GM06990 (cell line): Measurements from ENCODE around the gene FAM20C.

ENCODE experiments used
- DNase-seq: peaks from one replicate; pipeline ENCODE4 v3.0.0-alpha.2; 2011; ENCODE audit not compliant: insufficient read length; ENCODE audit errors: extremely low read depth
- H3K27me3 ChIP-seq: replicated peaks from 2 replicates; pipeline ENCODE4 v1.6.0; 2011; ENCODE audit warnings: low read length; ENCODE audit not compliant: control insufficient read depth, insufficient read depth
- H3K36me3 ChIP-seq: 2 replicates; pipeline ENCODE4 v1.5.1; 2011; ENCODE audit warnings: low read length; ENCODE audit not compliant: control insufficient read depth, insufficient read depth
- H3K4me3 ChIP-seq: replicated peaks from 2 replicates; pipeline ENCODE4 v1.5.1; 2011; ENCODE audit warnings: low read depth, mild to moderate bottlenecking, control low read depth, low read length
- TF ChIP-seq, protein P1 (sequence below): IDR thresholded peaks from 2 replicates; pipeline ENCODE4 v1.5.1; 2011; ENCODE audit warnings: low read length, control low read depth, mild to moderate bottlenecking, inconsistent platforms; ENCODE audit not compliant: insufficient read depth, poor library complexity, severe bottlenecking

Gene FAM20C

DNA sequence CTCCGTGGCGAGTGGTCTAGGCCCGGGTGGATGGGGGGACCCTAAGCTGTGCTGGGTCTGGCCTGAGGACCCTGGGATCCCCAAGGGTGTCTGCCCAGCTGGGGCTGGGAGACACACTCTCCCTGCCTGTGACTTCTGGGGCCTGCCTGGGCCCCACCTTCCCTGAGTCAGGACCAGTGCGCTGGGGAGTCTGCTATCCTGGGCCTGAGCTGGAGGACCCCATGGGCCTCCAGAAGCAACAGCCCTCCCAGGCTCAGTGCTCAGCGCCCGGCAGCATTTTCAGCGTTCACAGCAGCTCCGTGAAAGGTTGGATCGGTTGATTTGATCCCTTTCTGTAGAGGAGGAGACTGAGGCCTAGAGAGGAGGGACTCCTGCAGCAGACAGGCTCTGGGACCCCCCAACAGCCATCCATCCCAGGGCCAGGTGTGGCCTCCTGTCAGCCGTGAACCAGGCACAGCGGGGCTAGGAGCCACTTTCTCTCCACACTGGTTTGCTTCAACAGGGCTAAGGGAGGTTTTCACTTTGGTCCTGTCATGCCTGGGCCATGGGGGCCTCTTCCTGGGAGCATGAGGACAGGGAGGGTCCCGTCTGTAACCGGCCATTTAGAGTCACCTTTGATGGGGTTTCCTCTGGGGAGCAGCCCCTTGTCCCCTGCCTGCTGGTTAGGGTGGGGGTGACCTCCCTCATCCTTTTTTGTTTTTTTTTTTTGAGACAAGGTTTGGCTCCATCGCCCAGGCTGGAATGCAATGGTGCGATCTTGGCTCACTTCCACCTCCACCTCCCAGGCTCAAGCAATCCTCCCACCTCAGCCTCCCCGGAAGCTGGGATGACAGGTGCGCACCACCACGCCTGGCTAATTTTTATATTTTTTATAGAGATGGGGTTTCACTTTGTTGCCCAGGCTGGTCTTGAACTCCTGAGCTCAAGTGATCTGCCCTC, 110.0 kb downstream of the FAM20C start:
- Histone ChIP-seq H3K36me3 (no peaks in the 10 kb centered on the region), H3K4me3 (no peak overlapping the region), H3K27me3 (no peaks in the 10 kb centered on the region)
- DNase-seq = no peak
- TF ChIP-seq, protein P1, sequence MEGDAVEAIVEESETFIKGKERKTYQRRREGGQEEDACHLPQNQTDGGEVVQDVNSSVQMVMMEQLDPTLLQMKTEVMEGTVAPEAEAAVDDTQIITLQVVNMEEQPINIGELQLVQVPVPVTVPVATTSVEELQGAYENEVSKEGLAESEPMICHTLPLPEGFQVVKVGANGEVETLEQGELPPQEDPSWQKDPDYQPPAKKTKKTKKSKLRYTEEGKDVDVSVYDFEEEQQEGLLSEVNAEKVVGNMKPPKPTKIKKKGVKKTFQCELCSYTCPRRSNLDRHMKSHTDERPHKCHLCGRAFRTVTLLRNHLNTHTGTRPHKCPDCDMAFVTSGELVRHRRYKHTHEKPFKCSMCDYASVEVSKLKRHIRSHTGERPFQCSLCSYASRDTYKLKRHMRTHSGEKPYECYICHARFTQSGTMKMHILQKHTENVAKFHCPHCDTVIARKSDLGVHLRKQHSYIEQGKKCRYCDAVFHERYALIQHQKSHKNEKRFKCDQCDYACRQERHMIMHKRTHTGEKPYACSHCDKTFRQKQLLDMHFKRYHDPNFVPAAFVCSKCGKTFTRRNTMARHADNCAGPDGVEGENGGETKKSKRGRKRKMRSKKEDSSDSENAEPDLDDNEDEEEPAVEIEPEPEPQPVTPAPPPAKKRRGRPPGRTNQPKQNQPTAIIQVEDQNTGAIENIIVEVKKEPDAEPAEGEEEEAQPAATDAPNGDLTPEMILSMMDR = no peak

DNA sequence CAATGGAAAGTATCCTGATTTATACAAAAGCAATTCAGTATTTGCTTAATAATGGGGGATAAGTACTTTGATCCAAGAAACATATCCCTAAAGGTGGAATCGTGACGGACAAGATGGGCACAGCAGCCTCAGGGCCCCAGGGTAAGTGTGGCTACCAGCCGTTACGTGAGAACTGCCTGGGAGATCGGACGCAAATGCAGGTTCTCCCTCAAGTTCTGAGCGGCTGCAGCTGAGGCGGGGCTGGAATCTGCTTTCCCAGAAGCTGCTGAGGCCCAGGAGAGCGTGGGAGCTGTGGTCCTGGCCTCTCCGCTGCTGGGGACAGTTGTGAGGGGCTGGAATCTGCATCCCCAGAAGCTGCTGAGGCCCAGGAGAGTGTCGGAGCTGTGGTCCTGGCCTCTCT, 111.1 kb downstream of the FAM20C start:
- TF ChIP-seq, protein P1 = no peak
- Histone ChIP-seq H3K4me3 (no peak overlapping the region), H3K27me3 (no peaks in the 10 kb centered on the region), H3K36me3 (no peaks in the 10 kb centered on the region)
- DNase-seq = no peak

DNA sequence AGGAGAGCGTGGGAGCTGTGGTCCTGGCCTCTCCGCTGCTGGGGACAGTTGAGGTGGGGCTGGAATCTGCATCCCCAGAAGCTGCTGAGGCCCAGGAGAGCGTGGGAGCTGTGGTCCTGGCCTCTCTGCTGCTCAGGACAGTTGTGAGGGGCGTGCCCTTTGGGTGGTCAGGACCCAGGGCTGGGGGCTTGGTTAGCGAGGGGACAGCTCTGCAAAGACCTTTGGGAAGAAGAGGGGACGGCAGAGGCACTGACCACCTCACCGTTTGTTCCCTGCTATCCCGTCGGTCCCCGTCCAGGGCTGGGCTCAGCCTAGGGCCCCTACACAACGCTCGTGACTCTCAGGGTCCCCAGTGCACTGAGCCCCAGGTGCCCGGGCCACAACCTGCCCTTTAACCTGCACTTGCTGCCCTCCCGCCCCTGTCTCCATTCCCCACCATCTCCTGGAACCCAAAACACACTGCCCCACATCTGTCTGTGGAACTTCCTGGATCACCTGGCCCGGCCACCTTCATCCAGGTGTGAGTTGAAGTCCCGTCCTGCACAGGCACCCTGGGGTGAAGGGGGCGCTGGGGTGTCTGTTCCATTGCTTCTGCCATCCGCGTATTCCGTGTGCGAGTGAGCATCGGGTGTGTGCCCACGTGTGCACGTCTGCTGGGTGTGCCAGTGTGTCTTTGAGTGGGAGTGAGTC, 111.7 kb downstream of the FAM20C start:
- TF ChIP-seq, protein P1 = no peak
- DNase-seq = no peak
- Histone ChIP-seq H3K36me3 (no peaks in the 10 kb centered on the region), H3K27me3 (no peaks in the 10 kb centered on the region), H3K4me3 (no peak overlapping the region)

DNA sequence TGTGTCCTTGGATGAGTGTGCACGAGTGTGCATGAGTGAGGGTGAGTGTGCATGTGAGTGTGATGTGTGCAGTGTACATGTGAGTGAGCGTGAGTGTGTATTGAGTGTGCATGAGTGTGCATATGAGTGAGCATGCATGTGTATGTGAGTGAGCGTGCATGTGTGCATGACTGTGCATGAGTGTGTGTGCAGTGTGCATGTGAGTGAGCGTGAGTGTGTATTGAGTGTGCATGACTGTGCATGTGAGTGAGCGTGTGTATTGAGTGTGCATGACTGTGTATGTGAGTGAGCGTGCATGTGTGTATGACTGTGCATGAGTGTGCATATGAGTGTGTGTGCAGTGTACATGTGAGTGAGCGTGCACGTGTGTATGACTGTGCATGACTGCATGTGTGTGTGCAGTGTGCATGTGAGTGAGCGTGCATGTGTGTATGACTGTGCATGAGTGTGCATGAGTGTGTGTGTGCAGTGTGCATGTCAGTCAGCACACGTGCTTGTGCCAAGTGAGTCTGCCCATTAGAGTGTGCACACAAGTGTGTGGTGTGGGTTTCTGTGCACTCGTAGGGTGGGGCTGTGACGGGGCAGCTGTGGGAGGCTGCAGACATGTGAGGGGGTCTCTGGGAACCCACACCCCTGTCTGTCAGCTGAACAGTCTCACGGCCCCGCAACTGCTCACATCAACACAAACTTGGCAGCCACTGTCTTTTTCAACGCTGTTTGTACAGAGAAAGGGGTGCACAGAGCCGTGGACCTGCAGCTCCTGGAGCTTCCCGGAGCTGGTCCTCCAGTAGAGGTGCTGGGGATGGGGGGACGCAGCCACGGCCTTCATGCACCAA, 112.4 kb downstream of the FAM20C start:
- TF ChIP-seq, protein P1 = no peak
- no peaks in the 10 kb centered on the region for H3K27me3 ChIP-seq
- no peak overlapping the region for H3K4me3 ChIP-seq
- no peaks in the 10 kb centered on the region for H3K36me3 ChIP-seq
- DNase-seq = no peak

DNA sequence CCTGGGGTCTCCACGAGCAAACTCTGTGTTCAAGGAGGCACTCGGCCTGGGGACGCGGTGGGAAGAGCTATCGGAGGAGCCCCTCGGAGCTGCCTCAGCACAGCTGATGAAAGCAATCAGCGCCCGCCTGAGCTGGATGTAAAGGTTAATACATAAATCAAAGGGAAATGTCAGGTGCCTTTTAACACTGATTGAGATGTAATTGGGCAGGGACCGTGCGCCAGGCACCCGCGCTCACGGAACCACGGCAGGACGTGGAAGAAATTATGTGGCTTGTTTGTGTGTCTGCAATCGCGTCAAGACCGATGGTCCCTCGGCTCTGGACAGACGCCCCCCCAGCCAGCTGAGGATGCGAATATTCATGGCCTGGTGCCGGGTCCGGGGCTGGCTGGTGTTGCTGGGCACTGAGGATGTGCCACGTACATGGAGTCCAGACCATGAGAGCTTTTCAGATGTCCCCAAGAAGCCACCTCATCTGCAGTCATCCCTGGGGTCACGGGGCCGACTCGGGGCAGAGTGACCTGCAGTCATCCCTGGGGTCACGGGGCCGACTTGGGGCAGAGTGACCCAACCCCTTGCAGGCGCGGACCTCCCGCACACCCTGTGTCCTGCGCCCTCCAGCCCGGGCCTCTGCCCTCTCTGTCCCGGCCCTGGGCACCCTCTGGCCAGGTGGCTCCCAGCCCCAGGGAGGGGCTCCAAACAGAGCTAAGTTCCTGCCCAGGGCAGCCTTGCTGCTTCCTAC, 113.2 kb downstream of the FAM20C start:
- TF ChIP-seq, protein P1 = no peak
- DNase-seq = no peak
- H3K27me3 ChIP-seq = no peaks in the 10 kb centered on the region
- H3K4me3 ChIP-seq = no peak overlapping the region
- no peaks in the 10 kb centered on the region for H3K36me3 ChIP-seq
